Measurements from ENCODE around the gene ARHGDIB. TPM values are rescaled to one million over a fixed set of nuclear protein-coding genes. Genes with fewer than 3 reads are reported as not detected.

ARHGDIB gene
- total and polyA plus RNA-seq, 2 experiments from 2014 or later, result 0.89 TPM; not detected in 1

- no peak for TF ChIP-seq ZNF462 (CRISPR knock-in tag; IDR thresholded peaks at IDR 0.05)
- TF ChIP-seq ZNF114 (CRISPR knock-in tag; IDR thresholded peaks at IDR 0.05), result no peak
Measured at GRCh38 chr12:14923944-14924343, 37.5 kb downstream of the ARHGDIB start (continued).

- Histone ChIP-seq H3K4me3 (no peak overlapping the region), H3F3A (replicated peaks; ENCODE audit: low read depth) (no peaks in the 10 kb centered on the region), H3K4me2 (no peak overlapping the region), H3K27ac (ENCODE audit: low read depth) (no peak overlapping the region), H3K4me1 (ENCODE audit: insufficient read depth) (no peaks in the 10 kb centered on the region), H3K9me2 (ENCODE audit: insufficient read depth) (peaks cover 10% of the 10 kb centered on the region; the same call in 1 of the 2 replicates), H3K27me3 (ENCODE audit: insufficient read depth) (no peaks in the 10 kb centered on the region), H3K79me2 (replicated peaks; ENCODE audit: insufficient read depth) (no peaks in the 10 kb centered on the region), H3K36me3 (ENCODE audit: insufficient read depth) (no peaks in the 10 kb centered on the region), H2AFZ (0 out of 2 replicates have a peak overlapping the region, but pooled peaks have one; percentile 18), H4K20me1 (replicated peaks; ENCODE audit: insufficient read depth) (no peaks in the 10 kb centered on the region)
- Mint-ChIP-seq H3K4me3 (no peak overlapping the region), H3K4me1 (no peaks in the 10 kb centered on the region), H3K36me3 (ENCODE audit: low read depth) (no peaks in the 10 kb centered on the region), H3K27me3 (ENCODE audit: insufficient read depth, low read depth, poor library complexity) (peaks cover 2% of the 10 kb centered on the region), H3K9me3 (no peaks in the 10 kb centered on the region), H3K27ac (no peak overlapping the region)
- DNase-seq (ENCODE audit: low spot score), result no peak
- no peak for ATAC-seq
- no peak for TF ChIP-seq ZNF114 (CRISPR knock-in tag; IDR thresholded peaks at IDR 0.05)
- no peak for TF ChIP-seq ZNF331 (CRISPR knock-in tag; IDR thresholded peaks at IDR 0.05; ENCODE audit: low read depth)
- no peak for TF ChIP-seq EZH2phosphoT487 (IDR thresholded peaks at IDR 0.05; ENCODE audit: unreplicated experiment)
- no peak for TF ChIP-seq STAT1 (IDR thresholded peaks at IDR 0.05; ENCODE audit: unreplicated experiment)
- no peak for TF ChIP-seq CREB1 (CRISPR knock-in tag; IDR thresholded peaks at IDR 0.05; ENCODE audit: low read depth)
- no peak for TF ChIP-seq REST (IDR thresholded peaks at IDR 0.05; ENCODE audit: unreplicated experiment)
- TF ChIP-seq EZH2 (IDR thresholded peaks at IDR 0.05; ENCODE audit: low read depth, unreplicated experiment), result no peak
- TF ChIP-seq ETS1 (IDR thresholded peaks at IDR 0.05), result no peak
- no peak for TF ChIP-seq CTCF (conservative IDR thresholded peaks at IDR 0.05; ENCODE audit: low read depth in 2 of 2)
- no peak for TF ChIP-seq POLR2AphosphoS5 (IDR thresholded peaks at IDR 0.05; ENCODE audit: low read depth)
- no peak for TF ChIP-seq JUNB (IDR thresholded peaks at IDR 0.05; ENCODE audit: unreplicated experiment)
Measured at GRCh38 chr12:14921218-14921617, 40.2 kb downstream of the ARHGDIB start.
